Chondrocyte (in vitro differentiated cells): ENCODE results near the gene SGPL1. TPM values are rescaled to one million over a fixed set of nuclear protein-coding genes. Genes with fewer than 3 reads are reported as not detected.

ENCODE experiments used
- DNase-seq: peaks from one replicate; pipeline ENCODE4 v3.0.0; 2021; ENCODE audit warnings: mixed read lengths, low spot score
- H3K27ac Mint-ChIP-seq: one replicate; pipeline ENCODE4 v1.8.0; 2021; ENCODE audit warnings: mild to moderate bottlenecking, moderate library complexity, mixed read lengths; ENCODE audit not compliant: unreplicated experiment
- H3K27me3 Mint-ChIP-seq: 2 replicates; pipeline ENCODE4 v1.8.0; 2021; ENCODE audit warnings: low read depth, mixed read lengths
- H3K36me3 Mint-ChIP-seq: 2 replicates; pipeline ENCODE4 v1.8.0; 2021; ENCODE audit warnings: low read depth, mixed read lengths
- H3K4me1 Mint-ChIP-seq: 2 replicates; pipeline ENCODE4 v1.8.0; 2021; ENCODE audit warnings: low read depth, mild to moderate bottlenecking, mixed read lengths
- H3K4me3 Mint-ChIP-seq: one replicate; pipeline ENCODE4 v1.8.0; 2021; ENCODE audit warnings: mild to moderate bottlenecking, moderate library complexity, mixed read lengths; ENCODE audit not compliant: unreplicated experiment
- H3K9me3 Mint-ChIP-seq: 2 replicates; pipeline ENCODE4 v1.8.0; 2021; ENCODE audit warnings: low read depth, mixed read lengths
- total RNA-seq: library from RNA; stranded (reverse); gene quantifications from 3 replicates; pipeline ENCODE4 v1.2.1, GENCODE V29; 2021
- TF ChIP-seq, protein P1 (sequence below): fragments of 200-600 bp; sonication (generic); IDR thresholded peaks from 2 replicates; pipeline ENCODE4 v1.5.0; 2021; ENCODE audit warnings: antibody characterized with exemption, mild to moderate bottlenecking, moderate library complexity

The SGPL1 gene
- total RNA-seq, 1 donor from 2014 or later, result 71.8 TPM

- Mint-ChIP-seq H3K4me3 (no peak overlapping the region), H3K27me3 (peaks cover 19% of the 10 kb centered on the region), H3K9me3 (no peaks in the 10 kb centered on the region), H3K27ac (no peak overlapping the region), H3K4me1 (peaks cover 4% of the 10 kb centered on the region), H3K36me3 (no peaks in the 10 kb centered on the region)
- TF ChIP-seq, protein P1, sequence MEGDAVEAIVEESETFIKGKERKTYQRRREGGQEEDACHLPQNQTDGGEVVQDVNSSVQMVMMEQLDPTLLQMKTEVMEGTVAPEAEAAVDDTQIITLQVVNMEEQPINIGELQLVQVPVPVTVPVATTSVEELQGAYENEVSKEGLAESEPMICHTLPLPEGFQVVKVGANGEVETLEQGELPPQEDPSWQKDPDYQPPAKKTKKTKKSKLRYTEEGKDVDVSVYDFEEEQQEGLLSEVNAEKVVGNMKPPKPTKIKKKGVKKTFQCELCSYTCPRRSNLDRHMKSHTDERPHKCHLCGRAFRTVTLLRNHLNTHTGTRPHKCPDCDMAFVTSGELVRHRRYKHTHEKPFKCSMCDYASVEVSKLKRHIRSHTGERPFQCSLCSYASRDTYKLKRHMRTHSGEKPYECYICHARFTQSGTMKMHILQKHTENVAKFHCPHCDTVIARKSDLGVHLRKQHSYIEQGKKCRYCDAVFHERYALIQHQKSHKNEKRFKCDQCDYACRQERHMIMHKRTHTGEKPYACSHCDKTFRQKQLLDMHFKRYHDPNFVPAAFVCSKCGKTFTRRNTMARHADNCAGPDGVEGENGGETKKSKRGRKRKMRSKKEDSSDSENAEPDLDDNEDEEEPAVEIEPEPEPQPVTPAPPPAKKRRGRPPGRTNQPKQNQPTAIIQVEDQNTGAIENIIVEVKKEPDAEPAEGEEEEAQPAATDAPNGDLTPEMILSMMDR, result no peak
- DNase-seq, result no peak
Observed at GRCh38 chr10:70901276-70901878, 85.6 kb downstream of the SGPL1 start.

DNA sequence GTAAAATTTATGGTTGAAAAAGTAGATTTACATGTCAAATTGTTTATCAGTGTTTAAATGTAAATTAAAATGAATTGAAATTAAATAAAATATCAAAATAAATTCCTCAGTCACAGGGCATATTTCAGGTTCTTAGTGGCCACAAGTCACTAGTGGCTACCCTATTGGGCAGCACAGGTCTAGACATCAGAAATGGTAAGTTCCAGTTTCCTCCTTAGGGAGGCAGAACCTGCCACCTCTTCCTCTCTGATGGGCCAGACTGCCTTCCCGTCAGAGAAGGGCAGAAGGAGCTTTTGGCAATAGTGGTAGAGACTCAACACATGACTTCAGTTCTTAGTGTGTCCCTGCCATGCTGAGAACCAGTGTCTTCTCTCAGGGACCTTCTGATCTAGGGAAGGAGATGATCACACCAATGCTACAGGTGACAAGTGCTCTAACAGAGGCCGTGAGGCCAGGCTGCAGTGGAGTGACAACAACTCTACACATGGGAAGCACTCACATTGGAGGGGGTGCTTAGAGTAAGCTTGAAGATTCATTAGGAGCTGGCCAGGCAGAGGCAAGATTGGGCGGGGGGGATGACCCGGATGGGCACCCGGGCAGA is 87.0 kb downstream of the SGPL1 start:
- Mint-ChIP-seq H3K27me3 (peaks cover 21% of the 10 kb centered on the region), H3K27ac (no peak overlapping the region), H3K4me1 (peaks cover 4% of the 10 kb centered on the region), H3K4me3 (no peak overlapping the region), H3K9me3 (no peaks in the 10 kb centered on the region), H3K36me3 (no peaks in the 10 kb centered on the region)
- TF ChIP-seq, protein P1, result no peak
- DNase-seq, result no peak

DNA sequence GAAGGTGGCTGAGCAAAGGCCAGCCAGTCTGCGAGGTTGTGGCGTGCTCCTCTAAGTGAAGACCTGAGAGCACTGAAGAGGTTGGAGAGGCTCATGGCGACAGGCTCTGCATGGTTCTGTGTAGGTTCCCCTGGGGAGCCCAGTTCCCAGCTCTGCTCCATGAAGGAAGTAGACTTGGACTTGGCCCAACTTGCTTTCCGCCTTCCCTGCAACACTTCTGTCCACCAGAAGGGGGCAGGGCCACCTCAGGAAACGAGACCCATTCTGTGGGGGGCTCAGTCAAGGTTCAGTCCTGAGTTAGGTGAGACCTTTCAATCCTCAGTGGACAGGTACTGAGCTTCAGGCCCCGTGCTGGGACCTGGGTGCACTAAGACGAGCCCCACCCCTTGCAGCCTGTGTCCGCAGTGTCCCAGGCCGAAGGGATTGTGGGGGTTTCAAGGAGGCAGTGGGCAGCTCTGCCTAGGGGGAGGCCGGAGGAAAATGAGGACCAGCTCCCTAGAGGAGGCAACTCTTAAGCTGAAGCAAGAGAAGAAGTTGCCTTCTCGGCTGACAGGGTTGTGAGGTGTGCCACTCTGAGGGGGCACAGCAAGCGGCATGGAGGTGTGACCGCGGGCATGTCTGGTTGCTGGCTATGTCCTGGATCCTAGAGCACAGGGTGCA is 87.6 kb downstream of the SGPL1 start:
- no peak overlapping the region for H3K4me3 Mint-ChIP-seq
- peaks cover 27% of the 10 kb centered on the region for H3K27me3 Mint-ChIP-seq
- no peak for DNase-seq
- H3K9me3 Mint-ChIP-seq, result no peaks in the 10 kb centered on the region
- no peaks in the 10 kb centered on the region for H3K36me3 Mint-ChIP-seq
- TF ChIP-seq, protein P1, result peak; percentile 90
- H3K4me1 Mint-ChIP-seq, result peaks cover 4% of the 10 kb centered on the region
- H3K27ac Mint-ChIP-seq, result no peak overlapping the region

GRCh38 chr10:70905071-70906021 is 89.6 kb downstream of the SGPL1 start:
- Mint-ChIP-seq H3K36me3 (no peaks in the 10 kb centered on the region), H3K4me1 (peaks cover 4% of the 10 kb centered on the region), H3K4me3 (no peak overlapping the region), H3K9me3 (no peaks in the 10 kb centered on the region), H3K27ac (no peak overlapping the region), H3K27me3 (peaks cover 29% of the 10 kb centered on the region)
- DNase-seq, result peak; percentile 81
- TF ChIP-seq, protein P1, result no peak
